Activated gamma-delta T cell treated with anti-CD3 and anti-CD28 coated beads, Interleukin-2, amount 50 U/mL, for 16 hours (primary cell): ENCODE results near the gene FZD1.

Source experiments
- DNase-seq: peaks from one replicate; pipeline ENCODE4 v3.0.0-alpha.2; 2020; ENCODE audit warnings: low read depth

The FZD1 gene

DNA sequence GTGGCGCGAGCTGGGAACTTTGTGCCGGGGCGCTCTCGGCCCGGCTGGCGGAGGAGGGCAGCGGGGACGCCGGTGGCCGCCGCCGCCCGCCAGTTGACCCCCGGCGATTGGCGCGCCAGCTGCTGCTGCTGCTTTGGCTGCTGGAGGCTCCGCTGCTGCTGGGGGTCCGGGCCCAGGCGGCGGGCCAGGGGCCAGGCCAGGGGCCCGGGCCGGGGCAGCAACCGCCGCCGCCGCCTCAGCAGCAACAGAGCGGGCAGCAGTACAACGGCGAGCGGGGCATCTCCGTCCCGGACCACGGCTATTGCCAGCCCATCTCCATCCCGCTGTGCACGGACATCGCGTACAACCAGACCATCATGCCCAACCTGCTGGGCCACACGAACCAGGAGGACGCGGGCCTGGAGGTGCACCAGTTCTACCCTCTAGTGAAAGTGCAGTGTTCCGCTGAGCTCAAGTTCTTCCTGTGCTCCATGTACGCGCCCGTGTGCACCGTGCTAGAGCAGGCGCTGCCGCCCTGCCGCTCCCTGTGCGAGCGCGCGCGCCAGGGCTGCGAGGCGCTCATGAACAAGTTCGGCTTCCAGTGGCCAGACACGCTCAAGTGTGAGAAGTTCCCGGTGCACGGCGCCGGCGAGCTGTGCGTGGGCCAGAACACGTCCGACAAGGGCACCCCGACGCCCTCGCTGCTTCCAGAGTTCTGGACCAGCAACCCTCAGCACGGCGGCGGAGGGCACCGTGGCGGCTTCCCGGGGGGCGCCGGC is 870 bp downstream of the FZD1 start:
- DNase-seq: no peak

DNA sequence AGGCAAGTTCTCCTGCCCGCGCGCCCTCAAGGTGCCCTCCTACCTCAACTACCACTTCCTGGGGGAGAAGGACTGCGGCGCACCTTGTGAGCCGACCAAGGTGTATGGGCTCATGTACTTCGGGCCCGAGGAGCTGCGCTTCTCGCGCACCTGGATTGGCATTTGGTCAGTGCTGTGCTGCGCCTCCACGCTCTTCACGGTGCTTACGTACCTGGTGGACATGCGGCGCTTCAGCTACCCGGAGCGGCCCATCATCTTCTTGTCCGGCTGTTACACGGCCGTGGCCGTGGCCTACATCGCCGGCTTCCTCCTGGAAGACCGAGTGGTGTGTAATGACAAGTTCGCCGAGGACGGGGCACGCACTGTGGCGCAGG is 1.4 kb downstream of the FZD1 start:
- DNase-seq: no peak

DNA sequence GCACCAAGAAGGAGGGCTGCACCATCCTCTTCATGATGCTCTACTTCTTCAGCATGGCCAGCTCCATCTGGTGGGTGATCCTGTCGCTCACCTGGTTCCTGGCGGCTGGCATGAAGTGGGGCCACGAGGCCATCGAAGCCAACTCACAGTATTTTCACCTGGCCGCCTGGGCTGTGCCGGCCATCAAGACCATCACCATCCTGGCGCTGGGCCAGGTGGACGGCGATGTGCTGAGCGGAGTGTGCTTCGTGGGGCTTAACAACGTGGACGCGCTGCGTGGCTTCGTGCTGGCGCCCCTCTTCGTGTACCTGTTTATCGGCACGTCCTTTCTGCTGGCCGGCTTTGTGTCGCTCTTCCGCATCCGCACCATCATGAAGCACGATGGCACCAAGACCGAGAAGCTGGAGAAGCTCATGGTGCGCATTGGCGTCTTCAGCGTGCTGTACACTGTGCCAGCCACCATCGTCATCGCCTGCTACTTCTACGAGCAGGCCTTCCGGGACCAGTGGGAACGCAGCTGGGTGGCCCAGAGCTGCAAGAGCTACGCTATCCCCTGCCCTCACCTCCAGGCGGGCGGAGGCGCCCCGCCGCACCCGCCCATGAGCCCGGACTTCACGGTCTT is 1.9 kb downstream of the FZD1 start:
- DNase-seq: no peak

DNA sequence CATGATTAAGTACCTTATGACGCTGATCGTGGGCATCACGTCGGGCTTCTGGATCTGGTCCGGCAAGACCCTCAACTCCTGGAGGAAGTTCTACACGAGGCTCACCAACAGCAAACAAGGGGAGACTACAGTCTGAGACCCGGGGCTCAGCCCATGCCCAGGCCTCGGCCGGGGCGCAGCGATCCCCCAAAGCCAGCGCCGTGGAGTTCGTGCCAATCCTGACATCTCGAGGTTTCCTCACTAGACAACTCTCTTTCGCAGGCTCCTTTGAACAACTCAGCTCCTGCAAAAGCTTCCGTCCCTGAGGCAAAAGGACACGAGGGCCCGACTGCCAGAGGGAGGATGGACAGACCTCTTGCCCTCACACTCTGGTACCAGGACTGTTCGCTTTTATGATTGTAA is 2.5 kb downstream of the FZD1 start:
- DNase-seq: no peak

DNA sequence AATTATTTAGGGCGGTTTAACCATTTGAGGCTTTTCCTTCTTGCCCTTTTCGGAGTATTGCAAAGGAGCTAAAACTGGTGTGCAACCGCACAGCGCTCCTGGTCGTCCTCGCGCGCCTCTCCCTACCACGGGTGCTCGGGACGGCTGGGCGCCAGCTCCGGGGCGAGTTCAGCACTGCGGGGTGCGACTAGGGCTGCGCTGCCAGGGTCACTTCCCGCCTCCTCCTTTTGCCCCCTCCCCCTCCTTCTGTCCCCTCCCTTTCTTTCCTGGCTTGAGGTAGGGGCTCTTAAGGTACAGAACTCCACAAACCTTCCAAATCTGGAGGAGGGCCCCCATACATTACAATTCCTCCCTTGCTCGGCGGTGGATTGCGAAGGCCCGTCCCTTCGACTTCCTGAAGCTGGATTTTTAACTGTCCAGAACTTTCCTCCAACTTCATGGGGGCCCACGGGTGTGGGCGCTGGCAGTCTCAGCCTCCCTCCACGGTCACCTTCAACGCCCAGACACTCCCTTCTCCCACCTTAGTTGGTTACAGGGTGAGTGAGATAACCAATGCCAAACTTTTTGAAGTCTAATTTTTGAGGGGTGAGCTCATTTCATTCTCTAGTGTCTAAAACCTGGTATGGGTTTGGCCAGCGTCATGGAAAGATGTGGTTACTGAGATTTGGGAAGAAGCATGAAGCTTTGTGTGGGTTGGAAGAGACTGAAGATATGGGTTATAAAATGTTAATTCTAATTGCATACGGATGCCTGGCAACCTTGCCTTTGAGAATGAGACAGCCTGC is 3.1 kb downstream of the FZD1 start:
- no peak for DNase-seq

DNA sequence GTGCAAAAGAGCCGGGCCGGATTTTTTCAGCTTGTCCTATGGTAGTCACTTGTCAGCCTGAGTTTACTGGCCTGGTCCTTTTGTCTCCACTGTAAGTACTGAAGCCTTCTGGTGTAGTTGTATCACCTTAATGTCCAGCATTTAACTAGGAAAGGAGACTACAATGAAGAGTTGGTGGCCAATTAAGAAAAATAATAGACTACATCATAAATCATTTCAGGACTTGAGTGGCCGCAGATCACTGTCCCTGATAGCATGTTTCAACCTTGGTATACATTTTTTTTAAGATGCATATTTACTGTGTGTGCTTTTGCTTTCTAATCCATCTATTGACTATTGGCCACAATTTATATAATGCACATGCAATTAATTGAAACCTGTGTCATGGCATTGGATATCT is 6.1 kb downstream of the FZD1 start:
- DNase-seq: no peak

DNA sequence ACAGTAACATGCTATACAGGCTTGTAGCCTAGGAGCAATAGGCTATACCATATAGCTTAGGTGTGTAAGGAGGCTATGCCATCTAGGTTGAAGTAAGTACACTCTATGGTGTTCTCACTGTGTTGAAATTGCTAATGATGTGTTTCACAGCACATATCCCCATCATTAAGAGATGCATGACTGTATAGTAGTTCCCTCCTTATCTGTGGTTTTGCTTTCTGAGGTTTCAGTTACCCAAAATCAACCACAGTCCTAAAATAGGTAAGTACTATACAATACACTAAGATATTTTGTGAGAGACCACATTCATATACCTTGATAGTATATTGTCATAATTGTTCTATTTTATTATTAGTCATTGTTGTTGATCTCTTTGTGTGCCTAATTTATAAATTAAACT is 12.7 kb downstream of the FZD1 start:
- no peak for DNase-seq

DNA sequence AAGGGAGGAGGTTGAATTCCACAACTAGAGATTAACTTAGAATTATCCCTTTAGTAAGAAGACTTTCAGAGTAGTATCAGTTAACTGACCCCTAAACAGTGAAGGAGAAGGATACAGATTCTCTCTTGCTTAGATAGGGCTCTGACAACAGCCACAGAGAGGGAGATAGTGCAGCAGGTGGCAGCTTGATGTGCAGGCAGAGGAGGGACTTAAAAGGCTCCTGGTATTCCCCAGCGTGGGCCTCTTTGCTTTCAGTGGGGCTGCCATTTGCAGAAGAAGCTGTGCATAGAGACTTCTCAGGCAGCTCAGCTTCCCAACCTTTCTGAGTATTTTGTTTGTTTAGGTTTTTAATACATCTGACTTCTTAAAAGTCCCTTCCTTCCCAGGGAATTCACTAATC is 16.0 kb downstream of the FZD1 start:
- no peak for DNase-seq

DNA sequence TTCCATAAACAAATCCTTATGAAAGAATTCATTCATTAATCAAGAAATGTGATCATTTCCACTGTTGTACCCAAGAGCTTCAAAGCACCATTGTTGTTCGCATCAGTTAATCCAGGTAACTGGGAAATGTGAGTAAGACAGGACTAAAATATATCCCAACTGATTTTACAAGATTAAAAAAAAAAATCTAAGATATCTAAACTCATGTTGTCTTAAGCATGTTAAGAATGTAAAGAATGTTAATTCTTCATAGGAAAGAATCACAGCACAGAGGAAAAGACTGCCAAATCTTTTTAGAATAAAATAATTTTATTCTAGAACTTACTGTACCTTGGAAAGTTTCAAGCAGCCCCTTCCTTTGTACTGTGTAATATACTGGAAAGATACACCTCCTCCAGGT is 16.4 kb downstream of the FZD1 start:
- no peak for DNase-seq

DNA sequence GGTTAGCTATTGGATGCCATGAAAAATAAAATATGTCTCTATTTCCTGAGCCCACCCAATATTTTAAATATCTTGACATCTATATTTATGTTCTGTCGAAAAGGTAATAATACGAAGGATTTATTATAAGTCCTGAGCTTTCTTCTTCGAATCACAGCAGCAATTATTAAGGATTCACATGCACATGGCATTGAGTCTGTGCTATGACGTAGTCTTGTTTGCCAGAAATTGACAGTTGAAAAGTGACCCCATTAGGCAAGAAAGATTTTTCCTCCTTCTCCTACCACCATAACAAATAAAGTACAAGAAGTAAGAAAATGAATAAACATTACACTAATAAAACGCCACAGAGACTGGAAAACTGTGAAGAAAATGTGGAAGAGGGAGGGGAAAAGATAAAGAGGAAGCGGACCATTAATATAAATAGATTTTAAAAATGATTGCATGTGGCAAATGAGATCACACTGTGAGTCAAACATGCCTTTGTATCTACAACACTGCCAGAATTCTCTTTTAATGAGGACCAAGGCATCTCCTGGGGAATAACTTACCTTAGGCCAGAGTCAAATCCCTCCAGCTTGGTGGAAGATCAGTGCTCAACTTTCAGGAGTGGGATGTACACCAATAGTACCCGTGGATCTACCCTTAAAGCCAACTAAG is 21.6 kb downstream of the FZD1 start:
- DNase-seq: no peak

DNA sequence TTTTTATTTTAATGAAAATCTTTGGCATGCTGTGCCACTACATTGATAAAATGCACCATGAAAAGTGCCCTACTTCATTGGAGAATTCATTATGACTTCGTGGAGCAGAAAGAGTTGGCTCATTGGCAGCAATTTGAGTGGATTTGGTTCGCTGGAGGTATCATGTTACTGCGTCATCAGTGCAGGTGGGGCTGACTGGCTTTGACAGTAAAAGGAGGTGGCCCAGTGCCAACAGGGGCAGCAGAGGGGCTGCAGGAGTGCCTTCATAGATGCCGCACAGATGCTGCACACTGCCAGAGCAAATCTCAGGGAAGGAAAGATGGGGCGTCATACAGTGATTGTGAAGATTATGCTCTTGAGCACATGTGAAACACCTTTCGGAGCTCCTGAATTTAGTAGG is 22.2 kb downstream of the FZD1 start:
- DNase-seq: no peak

DNA sequence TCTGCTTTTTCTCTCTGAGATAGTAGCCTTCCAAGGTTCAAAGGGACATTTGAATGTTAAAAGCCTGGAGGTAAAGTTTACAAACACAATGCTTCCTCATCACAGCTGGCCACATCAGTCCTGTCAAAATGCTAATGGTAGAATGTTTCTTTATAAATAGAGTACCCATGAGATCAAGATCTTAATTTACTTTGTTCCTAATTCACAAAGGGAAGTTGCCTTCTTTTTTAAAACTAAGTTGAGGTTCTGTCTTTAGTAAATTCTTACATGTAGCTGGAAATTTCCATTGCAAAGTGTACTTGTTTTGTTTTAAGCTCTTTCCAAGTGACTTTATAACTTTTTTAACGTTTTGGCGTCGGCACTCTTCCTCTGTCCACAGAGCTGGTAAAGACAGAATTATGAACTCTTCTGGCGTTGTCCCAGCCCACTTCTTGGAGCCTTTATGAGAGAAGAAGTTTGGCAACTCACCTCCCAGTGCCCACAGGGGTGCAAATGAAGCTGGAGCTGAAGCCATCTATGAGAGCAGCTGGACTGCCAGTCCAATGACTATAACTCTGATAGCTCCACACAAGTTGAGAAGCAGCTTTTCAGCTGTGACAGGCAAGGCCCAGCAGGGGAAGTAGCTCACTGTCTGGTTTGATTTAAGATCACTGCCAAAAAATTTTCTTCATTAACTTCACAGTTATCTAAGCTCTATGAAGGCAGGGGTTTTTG is 23.3 kb downstream of the FZD1 start:
- DNase-seq: no peak

DNA sequence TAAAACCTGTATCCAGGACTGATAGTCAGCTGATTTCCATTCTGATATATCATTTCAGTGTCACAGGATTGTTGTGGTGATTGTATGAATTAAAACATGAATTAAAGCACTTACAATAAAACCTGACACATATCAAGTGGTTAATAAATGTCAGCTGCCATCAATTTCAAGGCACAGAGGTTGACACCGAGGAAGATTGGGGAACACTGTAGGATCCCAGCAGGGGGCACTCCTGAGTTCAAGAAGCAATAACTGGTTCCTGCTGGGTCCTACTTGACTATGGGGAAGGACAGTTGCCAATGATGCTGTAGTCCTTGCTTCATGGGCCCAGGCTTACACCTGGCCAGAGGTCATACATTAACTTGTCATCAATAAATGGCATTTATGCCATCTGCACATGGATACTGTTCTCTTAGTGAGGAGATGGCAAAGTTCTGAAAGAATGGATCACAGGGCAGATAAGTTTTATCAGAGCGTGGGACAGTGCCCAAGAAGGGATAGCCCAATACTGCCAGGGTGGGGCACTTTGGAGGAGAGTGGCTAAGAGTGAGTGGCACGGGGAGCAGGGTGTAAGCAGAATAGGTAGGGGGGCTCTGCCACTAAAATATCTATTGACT is 24.1 kb downstream of the FZD1 start:
- DNase-seq: no peak

DNA sequence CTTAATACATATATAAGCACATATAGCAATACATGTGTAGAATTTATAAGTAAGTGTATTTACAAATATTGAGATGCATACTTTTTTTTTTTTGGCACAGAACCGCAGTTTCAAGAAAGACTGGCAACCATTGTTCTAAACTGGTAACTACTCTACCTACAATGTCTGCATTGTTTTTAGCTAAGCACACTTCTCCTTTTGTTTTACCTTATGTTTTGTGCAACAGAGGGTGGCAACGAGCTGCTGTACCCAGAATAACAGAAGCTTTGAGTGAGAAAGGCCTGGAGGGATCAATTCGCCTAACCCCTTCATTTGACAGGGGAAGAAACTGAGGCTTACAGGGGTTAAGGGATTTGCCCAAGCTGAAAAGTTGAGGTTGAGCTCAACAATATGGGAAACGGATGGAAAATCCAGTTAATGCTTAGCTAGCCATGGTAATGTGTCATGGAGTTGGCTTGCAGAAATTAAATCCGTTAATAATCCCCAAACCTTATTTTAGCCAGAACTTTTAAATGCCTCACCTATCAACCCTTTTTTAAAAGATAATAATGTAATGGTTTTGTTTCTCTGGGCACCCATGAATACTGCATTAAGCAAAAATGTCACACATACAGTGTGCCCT is 25.5 kb downstream of the FZD1 start:
- no peak for DNase-seq

DNA sequence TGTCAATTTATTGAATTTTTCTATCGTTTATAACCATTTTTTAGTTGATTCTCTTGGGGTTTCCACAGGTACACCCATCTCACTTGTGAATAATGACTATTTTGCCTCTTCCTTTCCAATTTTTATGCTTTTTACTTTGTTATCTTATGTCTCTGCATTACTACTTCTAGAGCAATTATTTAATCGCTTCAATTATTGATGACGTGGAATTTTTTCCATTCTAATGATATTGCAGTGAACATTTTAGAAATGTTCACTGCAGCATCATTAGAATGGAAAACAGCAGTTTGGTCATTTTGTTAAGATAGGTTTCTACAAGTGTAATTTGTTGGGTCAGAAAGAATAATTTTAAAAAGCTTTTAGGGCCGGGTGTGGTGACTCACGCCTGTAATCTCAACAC is 27.1 kb downstream of the FZD1 start:
- no peak for DNase-seq

DNA sequence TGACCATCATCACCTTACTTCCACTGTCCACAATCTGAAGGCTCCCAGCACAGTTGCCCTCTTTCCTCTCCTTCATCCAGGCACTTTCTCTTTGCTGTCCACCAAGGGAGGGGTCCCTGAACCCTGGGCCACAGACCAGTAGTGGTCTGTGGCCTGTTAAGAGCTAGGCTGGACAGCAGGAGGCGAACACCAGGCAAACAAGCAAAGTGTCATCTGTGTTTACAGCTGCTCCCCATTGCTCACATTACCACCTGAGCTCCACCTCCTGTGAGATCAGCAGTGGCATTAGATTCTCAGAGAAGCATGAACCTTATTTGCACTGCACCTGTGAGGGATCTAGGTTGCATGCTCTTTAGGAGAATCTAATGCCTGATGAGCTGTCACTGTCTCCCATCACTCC is 27.7 kb downstream of the FZD1 start:
- no peak for DNase-seq

DNA sequence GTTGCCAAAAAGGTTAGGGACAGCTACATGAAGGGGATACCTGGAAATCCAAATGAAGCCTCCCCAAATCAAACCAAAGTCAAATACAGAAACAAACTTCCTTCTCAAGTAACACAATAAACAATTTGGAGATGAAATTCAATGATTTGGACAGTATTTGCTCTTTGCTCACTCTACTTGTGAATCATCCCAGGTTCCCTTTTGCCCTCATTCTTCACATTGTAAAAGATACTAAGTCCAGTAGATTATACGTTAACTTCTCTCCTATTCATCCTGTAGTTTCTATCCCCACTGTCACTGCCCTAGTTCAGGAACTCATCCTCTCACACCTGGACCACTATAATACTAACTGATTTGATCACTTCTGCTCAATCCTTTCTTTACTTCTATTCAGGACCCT is 28.3 kb downstream of the FZD1 start:
- no peak for DNase-seq

DNA sequence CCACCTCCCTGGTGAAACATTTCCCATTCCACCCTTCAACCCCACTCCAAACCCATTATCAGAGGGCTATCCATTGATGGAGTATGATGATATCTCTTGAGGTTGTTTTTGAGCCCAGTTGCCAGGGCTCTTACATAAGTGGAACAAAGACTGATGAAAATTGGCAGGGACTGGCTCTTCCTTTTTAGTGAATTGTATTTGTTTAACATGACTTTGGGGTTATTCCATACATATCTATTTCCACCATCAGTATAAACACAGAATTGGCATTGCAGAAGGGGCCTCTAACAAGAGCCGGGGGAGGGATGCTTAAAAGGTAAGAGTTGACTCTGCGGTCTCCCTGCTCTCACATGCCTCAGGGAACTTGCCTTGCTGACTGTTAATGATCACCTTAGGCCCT is 28.9 kb downstream of the FZD1 start:
- no peak for DNase-seq

DNA sequence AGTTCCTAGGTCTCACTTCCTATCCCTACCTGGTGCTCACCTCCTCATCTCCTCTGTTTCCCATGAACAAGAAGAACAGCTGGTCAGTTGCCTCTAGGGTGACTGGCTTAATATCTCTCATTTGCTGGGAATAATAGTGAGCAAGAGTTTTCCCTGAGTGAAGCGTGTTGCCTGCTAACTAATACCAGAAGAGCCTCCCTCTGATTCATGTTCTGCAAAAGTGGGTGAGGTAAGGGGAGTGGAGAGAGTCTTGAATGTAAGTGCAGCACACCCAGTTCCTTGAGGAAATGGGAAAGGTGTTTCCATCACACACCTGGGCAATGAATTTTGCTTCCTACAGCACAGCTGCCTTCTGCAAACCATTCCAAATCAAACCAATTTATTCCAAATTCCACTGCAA is 29.6 kb downstream of the FZD1 start:
- no peak for DNase-seq

DNA sequence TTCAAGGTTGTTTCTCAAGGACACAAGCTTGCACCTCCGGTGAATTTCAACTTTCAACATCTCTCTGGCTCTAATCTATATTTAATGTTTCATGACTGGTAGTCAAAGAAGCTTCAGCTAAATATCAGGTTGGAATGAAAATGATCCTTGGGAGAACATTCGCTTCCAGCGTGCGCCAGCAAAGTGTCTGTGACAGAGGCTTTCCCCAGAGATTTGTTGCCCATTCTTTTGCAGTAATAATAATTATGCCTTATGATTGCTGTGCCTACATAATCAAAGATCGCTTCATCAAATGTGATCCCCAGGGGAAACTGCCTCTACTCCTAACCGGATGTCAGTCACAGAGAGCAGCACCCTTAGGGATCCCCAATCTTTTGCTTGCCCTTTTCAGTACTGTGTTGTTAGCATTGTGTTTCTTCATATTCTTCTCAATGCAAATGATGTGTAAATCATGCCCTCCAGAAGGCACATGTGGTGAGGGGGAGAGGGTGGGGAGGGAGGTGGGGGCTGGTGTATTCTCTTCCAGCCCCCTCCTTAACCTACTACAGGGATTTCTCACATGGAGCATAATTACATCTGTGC is 30.5 kb downstream of the FZD1 start:
- no peak for DNase-seq

DNA sequence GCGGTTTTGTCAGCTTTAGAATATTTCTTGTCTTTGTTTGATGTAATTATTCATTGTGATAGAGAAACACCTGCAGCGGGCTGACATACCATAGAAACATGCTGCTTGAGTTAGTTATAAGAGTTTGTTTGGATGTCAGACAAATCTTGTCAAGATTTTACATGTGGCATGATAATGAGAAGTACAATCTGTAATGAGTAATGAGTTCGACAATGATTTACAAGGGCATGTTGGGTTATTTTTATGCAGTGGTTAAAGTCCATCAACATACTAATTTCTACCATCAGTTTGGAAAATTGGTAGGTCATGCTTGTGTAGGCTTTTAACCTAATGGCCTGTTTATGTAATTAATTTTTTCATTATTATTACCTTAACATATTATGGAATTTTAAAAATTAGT is 31.3 kb downstream of the FZD1 start:
- DNase-seq: no peak
